Activated naive CD4-positive, alpha-beta T cell treated with anti-CD3 and anti-CD28 coated beads, Interleukin-2, amount 50 U/mL, for 72 hours (primary cell): ENCODE results near the gene SLC7A14. TPM values are rescaled to one million over a fixed set of nuclear protein-coding genes. Genes with fewer than 3 reads are reported as not detected.

Source experiments
- ATAC-seq, 2 donors: fragments of 150-1000 bp; cut with Tn5 transposase; 2 replicates each; pipeline ENCODE4 v1.10.0; 2021; ENCODE audit warnings: mild to moderate bottlenecking in 2 of 2, moderate library complexity in 2 of 2
- DNase-seq, 2 donors: peaks; one replicate each; pipeline ENCODE4 v3.0.0; 2021 to 2022; ENCODE audit warnings: low spot score in 2 of 2
- H3K27ac Mint-ChIP-seq, 2 donors: one replicate each; pipeline ENCODE4 v1.8.0; 2022; ENCODE audit warnings: mild to moderate bottlenecking in 2 of 2, mixed read lengths in 2 of 2
- H3K36me3 Mint-ChIP-seq, 2 donors: one replicate each; pipeline ENCODE4 v1.8.0; 2022; ENCODE audit warnings: mixed read lengths in 2 of 2
- H3K9me3 Mint-ChIP-seq, 2 donors: one replicate each; pipeline ENCODE4 v1.8.0; 2022; ENCODE audit warnings: mixed read lengths in 2 of 2
- total RNA-seq, 2 donors: library from RNA; stranded (reverse); gene quantifications; one replicate each; pipeline ENCODE4 v1.2.3, GENCODE V29; 2022

Gene SLC7A14
- total RNA-seq: not detected

DNA sequence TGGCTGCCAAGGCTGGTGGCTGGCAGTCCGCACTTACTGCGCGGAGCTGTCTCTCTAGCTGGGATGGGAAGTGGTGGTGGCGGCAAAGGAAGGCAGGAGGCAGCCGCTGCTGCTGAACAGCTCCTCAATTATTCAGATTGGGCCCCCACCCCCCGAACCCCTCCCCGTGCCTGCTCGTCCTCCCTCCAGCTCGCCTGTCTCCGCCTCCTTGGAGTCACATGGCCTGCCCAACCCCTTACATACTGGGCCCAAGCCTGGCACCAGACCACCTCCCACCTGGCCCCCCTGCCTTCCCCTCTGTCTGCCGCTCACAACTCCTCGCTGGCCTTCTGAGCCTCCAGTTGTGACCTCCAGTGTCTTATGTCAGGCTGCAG, at the start of gene SLC7A14:
Gene SLC7A14 (minus strand): TSS at position 139 of the 374 bp plus-strand sequence. CDS start 59,139 bp downstream, outside the sequence.
- DNase-seq: no peak
- Mint-ChIP-seq H3K9me3 (peaks cover 7 to 15% of the 10 kb centered on the region in 2 donors), H3K27ac (no peak within 1 kb of the TSS), H3K36me3 (peaks cover 11 to 19% of the 10 kb centered on the region in 2 donors)
- ATAC-seq: no peak

DNA sequence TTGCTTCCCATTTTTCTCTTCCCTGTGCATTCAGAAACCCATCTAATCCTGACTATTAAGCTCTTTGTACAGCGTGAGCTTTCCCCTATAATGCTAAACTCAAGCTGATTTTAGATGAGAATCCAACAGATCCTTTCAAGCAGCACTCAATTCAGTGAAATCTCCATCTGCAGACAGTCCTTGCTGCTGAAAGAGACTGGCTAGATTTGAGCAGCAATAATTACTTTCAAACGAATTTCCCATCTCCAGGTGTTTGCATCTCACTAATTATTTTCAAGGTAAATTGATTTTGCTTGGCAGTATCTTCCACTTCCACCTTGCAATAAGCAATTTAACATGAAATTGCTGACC, 49.5 kb upstream of the SLC7A14 start:
- Mint-ChIP-seq H3K27ac (no peak overlapping the region), H3K36me3 (no peaks in the 10 kb centered on the region)
- no peak for ATAC-seq

DNA sequence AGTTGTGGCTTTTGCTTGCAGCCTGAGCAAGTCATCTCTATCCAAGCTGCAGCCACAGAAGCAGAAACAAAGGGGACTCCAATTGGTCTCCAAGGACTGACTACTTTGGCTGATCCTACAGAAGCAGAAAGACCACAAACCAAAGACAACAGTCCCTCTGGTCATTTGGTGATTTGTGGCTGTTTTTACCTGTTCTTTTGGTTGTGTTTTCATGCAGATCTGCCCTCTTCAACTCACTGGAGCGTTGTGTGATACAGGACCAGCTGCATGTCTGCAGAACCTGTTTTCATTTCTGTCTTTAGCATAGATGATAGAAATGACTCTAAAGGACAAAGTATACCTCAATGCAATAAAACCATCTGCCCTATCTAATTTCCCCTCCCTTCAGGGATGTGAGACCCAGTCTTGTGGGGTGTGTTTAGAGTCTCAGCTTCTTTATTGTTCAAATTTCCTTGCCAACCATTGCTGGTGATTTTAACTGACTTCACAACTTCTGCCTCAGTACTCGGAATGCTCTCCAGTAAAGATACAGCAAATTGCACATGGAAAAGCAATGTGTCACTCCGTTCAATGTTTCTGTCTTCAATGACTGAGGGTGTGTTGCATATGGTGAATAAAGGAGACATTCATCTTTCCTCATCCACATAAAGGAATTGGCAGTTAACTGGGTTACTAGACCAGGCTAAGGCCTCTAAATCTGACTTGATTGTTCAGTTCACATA, 48.9 kb upstream of the SLC7A14 start:
- peak in 1 of 2 donors; percentile 71 for ATAC-seq
- H3K27ac Mint-ChIP-seq: no peak overlapping the region

More for the DNA sequence above, 49.5 kb upstream of the SLC7A14 start:
- no peak for DNase-seq
- no peaks in the 10 kb centered on the region for H3K9me3 Mint-ChIP-seq

DNA sequence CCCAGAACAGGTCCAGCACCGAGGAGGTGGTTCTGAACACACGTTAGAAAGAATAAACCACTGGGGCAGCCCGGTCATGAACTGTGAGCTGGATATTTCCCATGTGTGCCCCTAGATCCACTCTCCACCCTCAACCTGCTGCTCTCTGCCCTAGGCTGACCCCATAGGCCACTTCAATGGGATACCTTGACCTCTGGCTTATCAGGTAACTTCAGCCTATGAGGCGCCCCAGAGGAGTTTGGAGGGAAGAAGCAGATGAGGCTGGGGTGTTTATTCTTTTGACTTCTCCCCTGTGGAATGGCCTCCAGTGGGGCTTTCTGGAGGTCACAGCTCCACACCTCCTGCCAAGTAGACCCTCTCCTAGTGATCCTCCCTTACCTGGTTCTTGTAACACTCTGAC, 47.7 kb upstream of the SLC7A14 start:
- no peaks in the 10 kb centered on the region for H3K36me3 Mint-ChIP-seq
- DNase-seq: no peak
- H3K9me3 Mint-ChIP-seq: no peaks in the 10 kb centered on the region
- ATAC-seq: no peak
- no peak overlapping the region for H3K27ac Mint-ChIP-seq

More for the DNA sequence above, 48.9 kb upstream of the SLC7A14 start:
- Mint-ChIP-seq H3K9me3 (no peaks in the 10 kb centered on the region), H3K36me3 (no peaks in the 10 kb centered on the region)
- DNase-seq: no peak

- Mint-ChIP-seq H3K9me3 (no peaks in the 10 kb centered on the region), H3K27ac (no peak overlapping the region), H3K36me3 (no peaks in the 10 kb centered on the region)
- ATAC-seq: peak in 1 of 2 donors; percentile 82
- DNase-seq: no peak
Measured at GRCh38 chr3:170632780-170633179, 46.9 kb upstream of the SLC7A14 start.

DNA sequence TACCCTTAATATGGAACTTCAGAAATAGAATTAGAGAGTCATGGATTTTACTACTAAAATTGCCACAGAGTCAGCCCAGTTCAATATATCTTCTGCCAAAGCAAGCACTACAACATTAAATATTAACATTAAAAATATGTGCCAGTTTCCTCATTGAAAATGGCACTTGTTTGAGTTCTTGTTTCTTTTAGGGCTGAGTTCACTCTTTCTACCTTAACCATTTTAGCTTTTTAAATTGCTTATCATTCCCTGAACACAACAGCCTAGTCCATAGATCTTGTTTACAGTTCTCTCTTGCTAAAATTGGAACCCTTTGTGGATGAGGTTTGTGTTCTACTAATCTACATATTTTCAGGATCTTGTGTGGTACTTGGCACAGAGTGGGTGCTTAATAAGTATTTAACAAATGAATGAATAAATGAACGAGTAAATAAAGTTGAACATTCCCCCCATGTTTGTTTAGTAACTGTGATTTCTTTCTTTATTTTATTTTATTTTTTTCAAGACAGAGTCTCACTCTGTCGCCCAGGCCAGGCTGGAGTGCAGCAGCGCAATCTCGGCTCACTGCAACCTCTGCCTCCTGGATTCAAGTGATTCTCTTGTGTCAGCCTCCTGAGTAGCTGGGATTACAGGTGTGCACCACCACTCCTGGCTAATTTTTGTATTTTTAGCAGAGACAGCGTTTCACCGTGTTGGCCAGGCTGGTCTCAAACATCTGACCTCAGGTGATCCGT, 46.0 kb upstream of the SLC7A14 start:
- no peaks in the 10 kb centered on the region for H3K36me3 Mint-ChIP-seq
- no peak overlapping the region for H3K27ac Mint-ChIP-seq
- no peaks in the 10 kb centered on the region for H3K9me3 Mint-ChIP-seq
- DNase-seq: no peak
- ATAC-seq: no peak

DNA sequence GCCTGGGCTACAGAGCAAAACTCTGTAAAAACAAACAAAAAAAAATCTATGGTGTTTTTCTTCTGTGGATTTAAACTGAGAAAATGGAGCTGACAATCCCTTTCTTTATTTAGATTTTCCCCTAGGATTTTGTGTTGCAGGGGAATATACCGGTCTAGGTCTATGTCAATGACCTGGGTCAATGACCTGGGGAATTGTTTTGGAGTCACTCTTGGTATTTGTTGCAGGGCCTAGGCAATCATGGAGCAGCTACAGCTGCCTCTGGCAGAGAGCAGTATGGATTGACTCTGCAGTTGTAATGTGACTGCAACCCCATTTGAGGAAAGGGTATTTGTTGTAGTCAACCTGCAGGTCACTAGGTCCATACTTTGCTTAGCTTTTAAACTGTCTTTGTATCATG, 37.6 kb upstream of the SLC7A14 start:
- Mint-ChIP-seq H3K9me3 (peaks cover 1 to 4% of the 10 kb centered on the region in 2 donors), H3K36me3 (no peaks in the 10 kb centered on the region), H3K27ac (no peak overlapping the region)
- no peak for ATAC-seq
- no peak for DNase-seq

DNA sequence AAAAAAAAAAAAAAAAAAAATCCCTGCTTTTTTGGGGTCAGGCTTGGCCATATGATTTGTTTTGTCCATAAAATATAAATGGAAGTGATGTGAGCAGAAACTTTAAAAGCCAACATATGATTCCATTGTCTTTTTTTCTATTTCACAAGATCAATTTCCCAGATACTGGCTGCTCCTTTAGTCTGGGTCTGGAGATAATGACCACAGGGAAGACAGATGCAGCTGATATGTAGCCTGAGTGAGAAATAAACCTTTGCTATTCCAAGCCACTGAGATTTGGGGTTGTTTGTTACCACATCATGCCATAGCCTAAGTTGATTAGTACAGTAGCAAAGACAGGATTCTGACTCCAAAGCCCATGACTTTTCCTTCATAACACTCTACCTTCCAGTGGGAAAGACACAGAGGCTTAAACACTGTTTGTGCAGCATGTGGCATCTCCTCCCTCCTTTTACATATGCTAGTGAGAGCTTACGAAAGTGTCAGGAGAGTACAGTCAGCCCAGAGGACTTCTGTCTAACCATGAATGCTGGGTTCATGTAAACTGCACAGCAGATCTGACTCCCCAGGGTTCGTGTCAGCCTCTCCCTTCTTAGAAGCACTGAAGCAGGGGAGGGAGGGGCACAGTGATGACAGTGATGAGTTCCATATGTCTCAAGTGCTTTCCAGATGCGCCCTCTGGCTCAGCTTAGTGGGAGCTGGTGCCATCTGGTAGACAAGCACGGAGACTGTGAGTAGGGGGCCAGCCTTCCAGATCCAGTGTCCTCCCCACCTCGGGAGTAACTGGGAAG, 36.7 kb upstream of the SLC7A14 start:
- Mint-ChIP-seq H3K36me3 (no peaks in the 10 kb centered on the region), H3K9me3 (peaks cover 4 to 5% of the 10 kb centered on the region in 2 donors), H3K27ac (no peak overlapping the region)
- DNase-seq (no peak), ATAC-seq (no peak)

- H3K36me3 Mint-ChIP-seq: no peaks in the 10 kb centered on the region
- no peak overlapping the region for H3K27ac Mint-ChIP-seq
- ATAC-seq (no peak), DNase-seq (no peak)
- H3K9me3 Mint-ChIP-seq: peaks cover 4 to 5% of the 10 kb centered on the region in 2 donors
Measured at GRCh38 chr3:170621256-170621655, 35.4 kb upstream of the SLC7A14 start.

- no peak for DNase-seq
- no peak for ATAC-seq
- H3K27ac Mint-ChIP-seq: no peak overlapping the region
- H3K9me3 Mint-ChIP-seq: peaks cover 0 to 5% of the 10 kb centered on the region in 2 donors
- H3K36me3 Mint-ChIP-seq: no peaks in the 10 kb centered on the region
Measured at GRCh38 chr3:170614214-170614966, 28.5 kb upstream of the SLC7A14 start.

- ATAC-seq (no peak), DNase-seq (no peak)
- Mint-ChIP-seq H3K36me3 (no peaks in the 10 kb centered on the region), H3K27ac (no peak overlapping the region), H3K9me3 (no peaks in the 10 kb centered on the region)
Measured at GRCh38 chr3:170611751-170612150, 25.9 kb upstream of the SLC7A14 start.

DNA sequence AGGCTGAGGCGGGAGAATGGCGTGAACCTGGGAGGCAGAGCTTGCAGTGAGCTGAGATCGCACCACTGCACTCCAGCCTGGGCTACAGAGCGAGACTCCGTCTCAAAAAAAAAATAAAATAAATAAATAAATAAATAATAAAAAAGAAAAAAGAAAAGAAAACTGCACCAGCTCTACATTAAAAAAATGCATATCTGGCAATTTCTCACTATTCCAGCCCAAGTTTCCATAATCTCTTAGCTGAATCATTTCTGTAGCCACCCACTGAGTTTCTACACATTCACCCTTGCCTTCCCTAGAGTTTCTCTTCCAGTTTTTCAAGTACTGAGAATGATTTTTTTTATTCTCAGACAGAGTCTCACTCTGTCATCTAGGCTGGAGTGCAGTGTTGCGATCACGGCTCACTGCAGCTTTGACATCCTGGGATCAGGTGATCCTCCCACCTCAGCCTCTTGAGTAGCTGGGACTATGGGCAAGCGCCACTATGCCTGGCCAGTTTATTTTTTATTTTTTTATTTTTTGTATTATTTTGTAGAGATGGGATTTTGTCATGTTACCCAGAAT, 24.5 kb upstream of the SLC7A14 start:
- DNase-seq: no peak
- no peak overlapping the region for H3K27ac Mint-ChIP-seq
- H3K9me3 Mint-ChIP-seq: no peaks in the 10 kb centered on the region
- peak in 1 of 2 donors; percentile 52 for ATAC-seq
- H3K36me3 Mint-ChIP-seq: no peaks in the 10 kb centered on the region

GRCh38 chr3:170608475-170608874, 22.6 kb upstream of the SLC7A14 start:
- ATAC-seq (no peak), DNase-seq (no peak)
- Mint-ChIP-seq H3K27ac (no peak overlapping the region), H3K9me3 (no peaks in the 10 kb centered on the region), H3K36me3 (no peaks in the 10 kb centered on the region)

GRCh38 chr3:170606675-170607074, 20.8 kb upstream of the SLC7A14 start:
- no peak overlapping the region for H3K27ac Mint-ChIP-seq
- H3K9me3 Mint-ChIP-seq: no peaks in the 10 kb centered on the region
- no peaks in the 10 kb centered on the region for H3K36me3 Mint-ChIP-seq
- DNase-seq: no peak
- no peak for ATAC-seq

DNA sequence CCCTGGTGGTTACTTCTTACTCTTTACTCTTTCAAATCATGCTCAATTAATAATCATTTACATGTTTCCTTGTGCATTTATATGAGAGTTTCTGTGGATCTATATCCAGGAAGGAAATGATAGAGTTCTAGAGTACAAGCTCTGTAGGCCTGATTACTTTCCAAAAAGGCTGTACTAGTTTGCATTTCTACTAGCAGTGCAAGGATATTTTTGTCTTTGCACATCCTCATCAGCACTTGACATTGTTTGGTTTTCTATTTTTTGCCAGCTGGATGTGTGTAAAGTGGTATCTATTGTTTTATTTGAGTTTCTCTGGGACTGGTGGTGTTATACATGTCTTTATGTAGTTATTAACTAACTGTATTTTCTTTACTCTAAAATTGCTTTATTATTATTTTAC, 19.6 kb upstream of the SLC7A14 start:
- Mint-ChIP-seq H3K36me3 (no peaks in the 10 kb centered on the region), H3K9me3 (no peaks in the 10 kb centered on the region), H3K27ac (no peak overlapping the region)
- DNase-seq (no peak), ATAC-seq (no peak)

- ATAC-seq (no peak), DNase-seq (no peak)
- Mint-ChIP-seq H3K27ac (no peak overlapping the region), H3K9me3 (no peaks in the 10 kb centered on the region), H3K36me3 (no peaks in the 10 kb centered on the region)
Measured at GRCh38 chr3:170603770-170604510, 18.1 kb upstream of the SLC7A14 start.
